SHP77 (cell line): ENCODE data around the gene PPP1R9B.

Experiments
- DNase-seq, 2 experiments: peaks; one replicate each; lab custom pipeline; 2025; lab: John Stamatoyannopoulos, UW

PPP1R9B gene

GRCh38 chr17:50150354-50151040 is at the start of gene PPP1R9B:
TSS of gene PPP1R9B (minus strand) at chr17:50150677. CDS start at chr17:50150513, 164 bp downstream.
- no peak for DNase-seq

GRCh38 chr17:50199803-50200456 is 49.5 kb upstream of the PPP1R9B start:
- peak in 1 of 2 experiments; percentile 39 for DNase-seq

GRCh38 chr17:50199211-50199802 is 48.8 kb upstream of the PPP1R9B start:
- DNase-seq = no peak

- peak; percentile 52 to 62 for DNase-seq
Measured at GRCh38 chr17:50198026-50198669, 47.7 kb upstream of the PPP1R9B start.

- no peak for DNase-seq
Measured at GRCh38 chr17:50196826-50197225, 46.3 kb upstream of the PPP1R9B start.

GRCh38 chr17:50196036-50196435 is 45.6 kb upstream of the PPP1R9B start:
- DNase-seq = no peak

- DNase-seq = no peak
Measured at GRCh38 chr17:50194934-50195865, 44.7 kb upstream of the PPP1R9B start.

- no peak for DNase-seq
Measured at GRCh38 chr17:50194140-50194933, 43.9 kb upstream of the PPP1R9B start.

- DNase-seq = no peak
Measured at GRCh38 chr17:50192618-50193291, 42.3 kb upstream of the PPP1R9B start.

- DNase-seq = no peak
Measured at GRCh38 chr17:50192144-50192617, 41.7 kb upstream of the PPP1R9B start.

- DNase-seq = no peak
Measured at GRCh38 chr17:50191359-50192143, 41.1 kb upstream of the PPP1R9B start.

GRCh38 chr17:50190603-50191358 is 40.3 kb upstream of the PPP1R9B start:
- DNase-seq = no peak

- no peak for DNase-seq
Measured at GRCh38 chr17:50190293-50190602, 39.8 kb upstream of the PPP1R9B start.

- DNase-seq = no peak
Measured at GRCh38 chr17:50189550-50190292, 39.2 kb upstream of the PPP1R9B start.

GRCh38 chr17:50188921-50189549 is 38.6 kb upstream of the PPP1R9B start:
- DNase-seq = no peak

GRCh38 chr17:50188531-50188920 is 38.0 kb upstream of the PPP1R9B start:
- no peak for DNase-seq

- no peak for DNase-seq
Measured at GRCh38 chr17:50187751-50188530, 37.5 kb upstream of the PPP1R9B start.
